ENCODE results near the gene CYB5R4. TPM values are rescaled to one million over a fixed set of nuclear protein-coding genes. Genes with fewer than 3 reads are reported as not detected.

CYB5R4 gene
- total RNA-seq, 1 donor from 2014 or later: 12.8 TPM

- Histone ChIP-seq H3K4me3 (ENCODE audit: low read depth, low read length) (no peak overlapping the region), H3K36me3 (ENCODE audit: control insufficient read depth, insufficient read depth, low read length) (no peaks in the 10 kb centered on the region), H3K27me3 (ENCODE audit: control insufficient read depth, insufficient read depth, low read length) (no peaks in the 10 kb centered on the region)
- DNase-seq (ENCODE audit: low read depth): no peak
- no peak for TF ChIP-seq CTCF (IDR thresholded peaks at IDR 0.05; ENCODE audit: insufficient read depth, low read length, poor library complexity, severe bottlenecking)
These were observed 8.2 kb downstream of the CYB5R4 start for GRCh38 chr6:83867527-83868161.

GRCh38 chr6:83868639-83869038 is 9.2 kb downstream of the CYB5R4 start:
- Histone ChIP-seq H3K27me3 (ENCODE audit: control insufficient read depth, insufficient read depth, low read length) (no peaks in the 10 kb centered on the region), H3K4me3 (ENCODE audit: low read depth, low read length) (no peak overlapping the region), H3K36me3 (ENCODE audit: control insufficient read depth, insufficient read depth, low read length) (no peaks in the 10 kb centered on the region)
- TF ChIP-seq CTCF (IDR thresholded peaks at IDR 0.05; ENCODE audit: insufficient read depth, low read length, poor library complexity, severe bottlenecking): no peak
- no peak for DNase-seq (ENCODE audit: low read depth)

GRCh38 chr6:83870649-83871048 is 11.2 kb downstream of the CYB5R4 start:
- Histone ChIP-seq H3K36me3 (ENCODE audit: control insufficient read depth, insufficient read depth, low read length) (no peaks in the 10 kb centered on the region), H3K4me3 (ENCODE audit: low read depth, low read length) (no peak overlapping the region), H3K27me3 (ENCODE audit: control insufficient read depth, insufficient read depth, low read length) (no peaks in the 10 kb centered on the region)
- TF ChIP-seq CTCF (IDR thresholded peaks at IDR 0.05; ENCODE audit: insufficient read depth, low read length, poor library complexity, severe bottlenecking): no peak
- DNase-seq (ENCODE audit: low read depth): no peak

- no peak for DNase-seq (ENCODE audit: low read depth)
- Histone ChIP-seq H3K27me3 (ENCODE audit: control insufficient read depth, insufficient read depth, low read length) (no peaks in the 10 kb centered on the region), H3K4me3 (ENCODE audit: low read depth, low read length) (no peak overlapping the region), H3K36me3 (ENCODE audit: control insufficient read depth, insufficient read depth, low read length) (no peaks in the 10 kb centered on the region)
- no peak for TF ChIP-seq CTCF (IDR thresholded peaks at IDR 0.05; ENCODE audit: insufficient read depth, low read length, poor library complexity, severe bottlenecking)
These were observed 13.1 kb downstream of the CYB5R4 start for GRCh38 chr6:83872386-83873118.

- Histone ChIP-seq H3K36me3 (ENCODE audit: control insufficient read depth, insufficient read depth, low read length) (no peaks in the 10 kb centered on the region), H3K4me3 (ENCODE audit: low read depth, low read length) (no peak overlapping the region), H3K27me3 (ENCODE audit: control insufficient read depth, insufficient read depth, low read length) (no peaks in the 10 kb centered on the region)
- TF ChIP-seq CTCF (IDR thresholded peaks at IDR 0.05; ENCODE audit: insufficient read depth, low read length, poor library complexity, severe bottlenecking): no peak
- no peak for DNase-seq (ENCODE audit: low read depth)
These were observed 14.4 kb downstream of the CYB5R4 start for GRCh38 chr6:83873869-83874268.
